Fibroblast of lung (primary cell): ENCODE results near the gene UNKL.

Experiments
- EZH2 ChIP-seq: IDR thresholded peaks from 2 replicates; pipeline ENCODE4 v1.5.1; 2012; ENCODE audit warnings: low read length, control low read depth, mild to moderate bottlenecking; ENCODE audit errors: missing control alignments
- TF ChIP-seq, protein P1 (sequence below), 2 donors: IDR thresholded peaks in 1 of 2; conservative IDR thresholded peaks in 1 of 2; 1 replicate in 1 of 2; 2 replicates in 1 of 2; pipeline ENCODE4 v1.5.1; 2011 to 2012; ENCODE audit warnings: low read length in 2 of 2, control low read depth in 1 of 2, inconsistent platforms in 1 of 2, low read depth in 1 of 2, mild to moderate bottlenecking in 1 of 2

DNA sequence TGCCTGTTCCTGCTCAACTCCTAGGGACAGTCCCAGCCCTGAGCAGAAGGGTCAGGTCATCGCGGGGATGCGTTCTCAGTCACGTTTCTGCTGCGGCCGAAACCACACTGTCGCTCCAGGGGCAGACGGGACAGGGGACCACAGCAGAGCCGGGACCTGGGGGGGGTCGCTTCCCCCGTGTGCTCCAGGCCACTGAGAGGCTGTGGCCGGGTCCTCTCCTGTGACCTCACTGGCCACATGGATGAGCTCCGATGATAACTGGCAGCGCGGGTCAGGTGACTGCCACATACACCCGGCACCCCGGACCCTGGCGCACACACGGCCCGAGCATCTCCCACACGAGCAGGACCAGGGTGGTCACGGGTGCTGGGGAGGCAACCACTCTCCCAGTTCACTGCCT, 50.0 kb downstream of the UNKL start:
- TF ChIP-seq, protein P1, sequence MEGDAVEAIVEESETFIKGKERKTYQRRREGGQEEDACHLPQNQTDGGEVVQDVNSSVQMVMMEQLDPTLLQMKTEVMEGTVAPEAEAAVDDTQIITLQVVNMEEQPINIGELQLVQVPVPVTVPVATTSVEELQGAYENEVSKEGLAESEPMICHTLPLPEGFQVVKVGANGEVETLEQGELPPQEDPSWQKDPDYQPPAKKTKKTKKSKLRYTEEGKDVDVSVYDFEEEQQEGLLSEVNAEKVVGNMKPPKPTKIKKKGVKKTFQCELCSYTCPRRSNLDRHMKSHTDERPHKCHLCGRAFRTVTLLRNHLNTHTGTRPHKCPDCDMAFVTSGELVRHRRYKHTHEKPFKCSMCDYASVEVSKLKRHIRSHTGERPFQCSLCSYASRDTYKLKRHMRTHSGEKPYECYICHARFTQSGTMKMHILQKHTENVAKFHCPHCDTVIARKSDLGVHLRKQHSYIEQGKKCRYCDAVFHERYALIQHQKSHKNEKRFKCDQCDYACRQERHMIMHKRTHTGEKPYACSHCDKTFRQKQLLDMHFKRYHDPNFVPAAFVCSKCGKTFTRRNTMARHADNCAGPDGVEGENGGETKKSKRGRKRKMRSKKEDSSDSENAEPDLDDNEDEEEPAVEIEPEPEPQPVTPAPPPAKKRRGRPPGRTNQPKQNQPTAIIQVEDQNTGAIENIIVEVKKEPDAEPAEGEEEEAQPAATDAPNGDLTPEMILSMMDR (conservative IDR thresholded peaks at IDR 0.05 in 1 of 2, IDR thresholded peaks at IDR 0.05 in 1 of 2; ENCODE audit: low read depth in 1 of 2, low read length in 2 of 2): no peak
- no peak for TF ChIP-seq EZH2
